PFSK-1 (cell line): ENCODE results near the gene ALDH2.

ENCODE experiments used
- FOXP2 ChIP-seq: optimal IDR thresholded peaks from 2 replicates; pipeline ENCODE3; 2011; ENCODE audit warnings: borderline replicate concordance, control low read depth, inconsistent platforms; ENCODE audit not compliant: insufficient read depth; ENCODE audit errors: extremely low read length, extremely low read depth
- POLR2AphosphoS5 ChIP-seq: IDR thresholded peaks from 2 replicates; pipeline ENCODE4 v1.6.1; 2012; ENCODE audit warnings: low read depth, mild to moderate bottlenecking, control low read depth, low read length, moderate library complexity
- SIN3A ChIP-seq: IDR thresholded peaks from 2 replicates; pipeline ENCODE4 v1.6.1; 2012; ENCODE audit warnings: mild to moderate bottlenecking, low read length, moderate library complexity, borderline replicate concordance; ENCODE audit not compliant: insufficient read depth
- TAF1 ChIP-seq: IDR thresholded peaks from 2 replicates; pipeline ENCODE4 v1.6.1; 2012; ENCODE audit warnings: low read length, control low read depth, borderline replicate concordance; ENCODE audit not compliant: insufficient read depth
- TF ChIP-seq, protein P1 (sequence below), 2 experiments: IDR thresholded peaks; 2 replicates each; pipeline versions ENCODE4 v1.6.1 to v1.8.0; 2011 to 2012; ENCODE audit warnings: low read depth in 2 of 2, low read length in 2 of 2, control low read depth in 1 of 2, inconsistent platforms in 1 of 2, mild to moderate bottlenecking in 1 of 2, moderate library complexity in 1 of 2; ENCODE audit not compliant: insufficient read depth in 1 of 2

DNA sequence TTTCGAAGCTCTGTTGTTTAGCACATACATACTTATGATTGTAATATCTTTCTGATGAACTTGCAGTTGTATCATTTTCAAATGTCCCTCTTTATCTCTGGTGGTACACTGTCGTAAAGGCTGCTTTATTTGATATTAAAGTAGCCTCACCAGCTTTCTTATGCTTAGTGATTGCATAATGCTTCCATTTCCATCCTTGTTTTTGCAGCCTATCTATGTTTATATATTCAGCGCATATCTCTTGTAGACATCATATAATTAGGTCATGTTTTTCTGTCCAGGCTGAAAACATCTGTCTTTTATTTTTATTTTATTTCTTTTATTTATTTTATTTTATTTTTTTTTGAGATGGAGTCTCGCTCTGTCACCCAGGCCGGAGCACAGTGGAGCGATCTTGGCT lies 46.3 kb upstream of the ALDH2 start:
- TF ChIP-seq, protein P1, sequence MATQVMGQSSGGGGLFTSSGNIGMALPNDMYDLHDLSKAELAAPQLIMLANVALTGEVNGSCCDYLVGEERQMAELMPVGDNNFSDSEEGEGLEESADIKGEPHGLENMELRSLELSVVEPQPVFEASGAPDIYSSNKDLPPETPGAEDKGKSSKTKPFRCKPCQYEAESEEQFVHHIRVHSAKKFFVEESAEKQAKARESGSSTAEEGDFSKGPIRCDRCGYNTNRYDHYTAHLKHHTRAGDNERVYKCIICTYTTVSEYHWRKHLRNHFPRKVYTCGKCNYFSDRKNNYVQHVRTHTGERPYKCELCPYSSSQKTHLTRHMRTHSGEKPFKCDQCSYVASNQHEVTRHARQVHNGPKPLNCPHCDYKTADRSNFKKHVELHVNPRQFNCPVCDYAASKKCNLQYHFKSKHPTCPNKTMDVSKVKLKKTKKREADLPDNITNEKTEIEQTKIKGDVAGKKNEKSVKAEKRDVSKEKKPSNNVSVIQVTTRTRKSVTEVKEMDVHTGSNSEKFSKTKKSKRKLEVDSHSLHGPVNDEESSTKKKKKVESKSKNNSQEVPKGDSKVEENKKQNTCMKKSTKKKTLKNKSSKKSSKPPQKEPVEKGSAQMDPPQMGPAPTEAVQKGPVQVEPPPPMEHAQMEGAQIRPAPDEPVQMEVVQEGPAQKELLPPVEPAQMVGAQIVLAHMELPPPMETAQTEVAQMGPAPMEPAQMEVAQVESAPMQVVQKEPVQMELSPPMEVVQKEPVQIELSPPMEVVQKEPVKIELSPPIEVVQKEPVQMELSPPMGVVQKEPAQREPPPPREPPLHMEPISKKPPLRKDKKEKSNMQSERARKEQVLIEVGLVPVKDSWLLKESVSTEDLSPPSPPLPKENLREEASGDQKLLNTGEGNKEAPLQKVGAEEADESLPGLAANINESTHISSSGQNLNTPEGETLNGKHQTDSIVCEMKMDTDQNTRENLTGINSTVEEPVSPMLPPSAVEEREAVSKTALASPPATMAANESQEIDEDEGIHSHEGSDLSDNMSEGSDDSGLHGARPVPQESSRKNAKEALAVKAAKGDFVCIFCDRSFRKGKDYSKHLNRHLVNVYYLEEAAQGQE (IDR thresholded peaks at IDR 0.05; ENCODE audit: insufficient read depth in 1 of 2, low read depth in 2 of 2, low read length in 2 of 2), result no peak
- TF ChIP-seq SIN3A (no peak), POLR2AphosphoS5 (no peak), TAF1 (no peak), FOXP2 (no peak)
